ENCODE measurements around the gene FRG2B.
"Not testable (repeated sequence)": the region's sequence is repeated elsewhere in the genome, so short reads cannot be mapped to it uniquely, and the experiment has no call there.

Gene FRG2B

DNA sequence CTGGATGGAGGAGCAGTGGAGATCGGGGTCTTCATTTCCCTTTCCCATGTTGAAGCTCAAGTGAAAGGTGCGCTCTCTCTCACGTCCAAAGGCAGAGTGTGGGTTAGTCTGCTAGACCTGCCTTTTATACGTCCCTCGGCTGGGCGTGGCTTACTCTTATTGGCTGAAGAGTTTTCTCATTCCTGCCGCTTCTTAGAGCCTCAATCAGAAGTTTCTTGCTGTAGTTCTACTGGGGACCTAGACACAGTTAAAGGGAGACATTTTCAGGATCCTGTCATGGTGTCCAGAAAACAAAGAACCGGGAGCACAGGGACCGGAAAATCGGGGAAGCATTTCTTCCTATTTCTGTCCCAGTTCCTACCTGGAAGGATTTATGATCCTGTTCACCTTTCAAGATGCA lies at the start of gene FRG2B:
TSS of gene FRG2B (minus strand) at position 101 of the 400 bp plus-strand sequence. CDS start at position 48, 53 bp downstream.
- H3K9ac ChIP-seq (ENCODE audit: low read depth, low read length); H3K4me1 ChIP-seq (ENCODE audit: control insufficient read depth, insufficient read depth, low read length); H3K4me3 ChIP-seq (ENCODE audit: low read depth, low read length); H3K27me3 ChIP-seq (ENCODE audit: control insufficient read depth, insufficient read depth, low read length); H3K36me3 ChIP-seq (ENCODE audit: control insufficient read depth, insufficient read depth, low read length); H3K27ac ChIP-seq (ENCODE audit: low read depth, low read length); H3K9me3 ChIP-seq (ENCODE audit: control insufficient read depth, insufficient read depth, low read length): not testable (repeated sequence)

DNA sequence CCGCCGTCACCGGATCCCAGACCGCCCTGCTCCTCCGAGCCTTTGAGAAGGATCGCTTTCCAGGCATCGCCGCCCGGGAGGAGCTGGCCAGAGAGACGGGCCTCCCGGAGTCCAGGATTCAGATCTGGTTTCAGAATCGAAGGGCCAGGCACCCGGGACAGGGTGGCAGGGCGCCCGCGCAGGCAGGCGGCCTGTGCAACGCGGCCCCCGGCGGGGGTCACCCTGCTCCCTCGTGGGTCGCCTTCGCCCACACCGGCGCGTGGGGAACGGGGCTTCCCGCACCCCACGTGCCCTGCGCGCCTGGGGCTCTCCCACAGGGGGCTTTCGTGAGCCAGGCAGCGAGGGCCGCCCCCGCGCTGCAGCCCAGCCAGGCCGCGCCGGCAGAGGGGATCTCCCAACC lies 40.9 kb upstream of the FRG2B start:
- not testable (repeated sequence) for H3K27me3 ChIP-seq (ENCODE audit: control insufficient read depth, insufficient read depth, low read length); H3K9ac ChIP-seq (ENCODE audit: low read depth, low read length); H3K9me3 ChIP-seq (ENCODE audit: control insufficient read depth, insufficient read depth, low read length); H3K4me3 ChIP-seq (ENCODE audit: low read depth, low read length); H3K27ac ChIP-seq (ENCODE audit: low read depth, low read length); H3K4me1 ChIP-seq (ENCODE audit: control insufficient read depth, insufficient read depth, low read length); H3K36me3 ChIP-seq (ENCODE audit: control insufficient read depth, insufficient read depth, low read length)

DNA sequence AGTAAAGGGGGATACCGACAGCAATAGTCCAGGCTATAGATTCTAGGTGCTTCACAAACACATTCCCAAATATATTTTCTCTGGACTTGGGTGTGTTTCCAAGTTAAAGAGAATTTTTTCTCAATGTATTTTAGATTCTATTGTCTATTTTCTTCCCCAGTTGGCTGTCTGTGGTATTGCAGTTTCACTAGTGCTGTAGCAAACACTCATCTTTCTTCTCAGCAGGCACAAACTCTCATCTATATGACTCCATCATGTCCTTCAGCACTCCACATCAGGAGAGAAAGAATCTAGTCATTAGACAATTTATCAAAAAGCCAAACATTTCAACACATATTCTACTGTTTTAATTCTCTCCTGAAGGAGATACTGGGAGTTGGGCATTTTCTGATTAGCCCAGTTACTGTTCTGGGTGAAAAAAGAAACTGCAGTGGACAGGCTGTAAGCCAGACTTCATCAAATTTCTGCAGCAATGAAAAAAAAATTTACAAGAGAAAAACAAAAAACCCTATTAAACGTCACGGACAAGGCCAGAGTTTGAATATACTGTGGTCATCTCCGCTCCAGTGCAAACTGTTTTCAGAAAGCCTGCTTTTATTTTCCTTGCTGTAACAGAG lies 37.1 kb upstream of the FRG2B start:
- not testable (repeated sequence) for H3K9ac ChIP-seq (ENCODE audit: low read depth, low read length); H3K27ac ChIP-seq (ENCODE audit: low read depth, low read length); H3K4me3 ChIP-seq (ENCODE audit: low read depth, low read length); H3K27me3 ChIP-seq (ENCODE audit: control insufficient read depth, insufficient read depth, low read length); H3K9me3 ChIP-seq (ENCODE audit: control insufficient read depth, insufficient read depth, low read length); H3K36me3 ChIP-seq (ENCODE audit: control insufficient read depth, insufficient read depth, low read length); H3K4me1 ChIP-seq (ENCODE audit: control insufficient read depth, insufficient read depth, low read length)

DNA sequence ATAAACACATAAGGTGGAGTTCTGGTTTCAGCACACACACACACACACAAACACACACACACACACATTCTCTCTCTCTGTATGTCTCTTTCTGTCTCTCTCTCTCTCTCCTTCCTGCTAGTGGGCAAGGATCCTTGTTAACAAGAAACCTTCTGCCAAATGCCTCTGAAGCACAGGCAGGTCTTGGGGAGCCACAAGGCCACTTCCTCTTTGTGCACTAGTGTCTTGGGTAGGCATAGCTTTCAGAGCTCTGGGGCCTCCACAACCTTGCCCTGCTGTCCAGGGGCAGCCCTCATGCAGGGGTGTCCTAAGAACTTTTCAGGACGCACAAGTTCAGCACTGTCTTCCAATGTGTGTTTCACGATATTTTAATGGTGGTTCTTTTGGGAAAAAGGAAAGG lies 34.5 kb upstream of the FRG2B start:
- not testable (repeated sequence) for H3K4me1 ChIP-seq (ENCODE audit: control insufficient read depth, insufficient read depth, low read length); H3K27ac ChIP-seq (ENCODE audit: low read depth, low read length); H3K27me3 ChIP-seq (ENCODE audit: control insufficient read depth, insufficient read depth, low read length); H3K9ac ChIP-seq (ENCODE audit: low read depth, low read length); H3K9me3 ChIP-seq (ENCODE audit: control insufficient read depth, insufficient read depth, low read length); H3K4me3 ChIP-seq (ENCODE audit: low read depth, low read length); H3K36me3 ChIP-seq (ENCODE audit: control insufficient read depth, insufficient read depth, low read length)

DNA sequence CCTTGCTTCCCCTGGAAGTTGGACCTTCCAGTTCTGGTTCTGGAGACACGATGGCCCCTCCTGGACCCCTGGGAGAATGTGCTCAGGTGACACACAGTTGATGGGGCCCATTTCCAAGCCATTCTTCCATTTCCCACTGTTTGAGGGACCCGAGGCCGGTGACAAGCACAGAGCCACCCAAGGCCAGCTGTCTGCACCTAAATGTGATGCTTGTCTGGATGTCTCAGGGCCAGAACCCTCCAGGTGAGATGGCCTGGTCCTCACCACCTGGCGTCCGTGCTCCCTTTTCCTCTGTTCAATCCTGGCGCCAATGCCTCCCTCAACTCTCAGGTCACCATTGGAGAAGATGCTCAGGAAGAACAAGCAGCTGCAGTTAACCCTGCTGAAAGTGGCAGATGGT lies 33.9 kb upstream of the FRG2B start:
- H3K36me3 ChIP-seq (ENCODE audit: control insufficient read depth, insufficient read depth, low read length); H3K27ac ChIP-seq (ENCODE audit: low read depth, low read length); H3K4me1 ChIP-seq (ENCODE audit: control insufficient read depth, insufficient read depth, low read length); H3K27me3 ChIP-seq (ENCODE audit: control insufficient read depth, insufficient read depth, low read length); H3K9me3 ChIP-seq (ENCODE audit: control insufficient read depth, insufficient read depth, low read length); H3K9ac ChIP-seq (ENCODE audit: low read depth, low read length); H3K4me3 ChIP-seq (ENCODE audit: low read depth, low read length): not testable (repeated sequence)

DNA sequence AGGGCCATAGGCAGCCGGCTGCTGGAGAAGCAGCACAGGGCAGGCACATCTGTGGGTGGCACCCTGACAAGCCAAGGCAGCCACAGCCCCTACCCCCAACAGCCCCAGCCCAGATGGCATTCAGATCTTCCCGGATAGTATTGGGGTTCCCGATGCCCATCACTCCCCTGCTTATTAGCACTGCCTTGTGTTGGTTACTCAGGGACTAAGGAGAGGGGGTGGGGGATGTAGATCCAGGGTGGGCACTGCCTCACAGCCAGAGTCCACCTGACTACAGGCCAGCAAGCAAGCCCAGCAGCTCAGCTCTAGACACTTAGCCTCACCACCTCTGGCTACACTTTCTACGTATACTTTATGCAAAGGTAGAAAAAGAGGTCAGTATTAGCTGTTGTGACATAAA lies 30.7 kb upstream of the FRG2B start:
- not testable (repeated sequence) for H3K9me3 ChIP-seq (ENCODE audit: control insufficient read depth, insufficient read depth, low read length); H3K27me3 ChIP-seq (ENCODE audit: control insufficient read depth, insufficient read depth, low read length); H3K36me3 ChIP-seq (ENCODE audit: control insufficient read depth, insufficient read depth, low read length); H3K4me1 ChIP-seq (ENCODE audit: control insufficient read depth, insufficient read depth, low read length); H3K4me3 ChIP-seq (ENCODE audit: low read depth, low read length); H3K9ac ChIP-seq (ENCODE audit: low read depth, low read length); H3K27ac ChIP-seq (ENCODE audit: low read depth, low read length)

DNA sequence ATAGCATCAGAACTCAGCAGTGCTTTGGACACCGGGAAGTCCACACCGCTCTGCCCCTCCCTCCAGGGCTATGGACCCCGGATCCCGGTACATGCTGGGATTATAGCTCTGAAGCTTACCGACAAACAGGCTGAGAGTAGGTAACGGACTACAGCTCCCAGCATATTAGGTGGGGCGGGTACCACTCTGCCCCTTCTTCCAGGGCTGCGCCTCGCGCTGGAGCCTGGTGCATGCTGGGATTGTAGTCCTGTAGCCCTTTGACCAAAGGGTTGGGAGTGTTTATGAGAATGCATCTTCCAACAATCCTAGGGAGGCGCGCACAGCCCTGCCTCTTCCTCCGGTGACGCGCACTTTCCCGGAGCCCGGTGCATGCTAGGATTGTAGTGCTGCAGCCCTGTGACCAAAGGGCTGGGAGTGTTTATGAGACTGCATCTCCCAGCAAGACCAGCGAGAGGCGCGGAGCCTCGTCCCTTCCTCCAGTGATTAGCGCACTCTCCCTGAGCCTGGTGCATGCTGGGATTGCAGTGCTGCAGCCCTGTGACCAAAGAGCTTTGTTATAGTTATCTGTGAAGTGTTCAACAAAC lies 22.4 kb upstream of the FRG2B start:
- H3K27me3 ChIP-seq (ENCODE audit: control insufficient read depth, insufficient read depth, low read length); H3K9ac ChIP-seq (ENCODE audit: low read depth, low read length); H3K4me3 ChIP-seq (ENCODE audit: low read depth, low read length); H3K36me3 ChIP-seq (ENCODE audit: control insufficient read depth, insufficient read depth, low read length); H3K9me3 ChIP-seq (ENCODE audit: control insufficient read depth, insufficient read depth, low read length); H3K4me1 ChIP-seq (ENCODE audit: control insufficient read depth, insufficient read depth, low read length); H3K27ac ChIP-seq (ENCODE audit: low read depth, low read length): not testable (repeated sequence)

DNA sequence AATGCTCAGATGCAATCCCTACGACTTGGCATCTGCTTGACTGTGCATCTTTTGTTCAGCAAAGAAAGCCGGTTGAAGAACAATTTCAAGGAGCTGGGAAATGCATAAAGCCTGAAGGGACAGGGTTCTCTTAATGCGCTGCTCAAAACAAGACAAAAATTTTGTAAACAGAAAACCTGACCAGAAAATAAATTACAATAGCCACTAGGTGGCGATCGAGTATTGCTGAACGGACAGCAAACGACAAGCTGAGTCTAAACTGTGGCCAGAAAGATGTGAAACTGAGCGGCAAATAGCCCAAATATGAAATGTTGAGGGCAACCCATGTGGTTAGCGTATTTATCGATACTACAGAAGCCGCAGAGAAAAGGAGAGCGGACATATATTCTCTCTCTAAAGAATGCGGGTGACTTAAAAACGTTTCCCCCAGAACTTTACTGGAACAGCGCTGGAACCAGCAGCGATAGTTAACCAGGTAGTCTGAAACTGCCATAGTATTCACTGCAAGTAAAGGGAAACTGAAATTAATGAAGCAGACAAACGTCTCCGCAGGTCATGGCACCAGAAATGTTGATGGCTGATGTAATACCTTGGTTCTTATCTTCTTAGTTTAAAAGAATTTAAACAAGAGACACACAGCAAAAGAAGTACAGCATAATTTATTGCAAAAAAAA lies 20.6 kb upstream of the FRG2B start:
- not testable (repeated sequence) for H3K27me3 ChIP-seq (ENCODE audit: control insufficient read depth, insufficient read depth, low read length); H3K4me3 ChIP-seq (ENCODE audit: low read depth, low read length); H3K36me3 ChIP-seq (ENCODE audit: control insufficient read depth, insufficient read depth, low read length); H3K27ac ChIP-seq (ENCODE audit: low read depth, low read length); H3K9ac ChIP-seq (ENCODE audit: low read depth, low read length); H3K9me3 ChIP-seq (ENCODE audit: control insufficient read depth, insufficient read depth, low read length); H3K4me1 ChIP-seq (ENCODE audit: control insufficient read depth, insufficient read depth, low read length)

DNA sequence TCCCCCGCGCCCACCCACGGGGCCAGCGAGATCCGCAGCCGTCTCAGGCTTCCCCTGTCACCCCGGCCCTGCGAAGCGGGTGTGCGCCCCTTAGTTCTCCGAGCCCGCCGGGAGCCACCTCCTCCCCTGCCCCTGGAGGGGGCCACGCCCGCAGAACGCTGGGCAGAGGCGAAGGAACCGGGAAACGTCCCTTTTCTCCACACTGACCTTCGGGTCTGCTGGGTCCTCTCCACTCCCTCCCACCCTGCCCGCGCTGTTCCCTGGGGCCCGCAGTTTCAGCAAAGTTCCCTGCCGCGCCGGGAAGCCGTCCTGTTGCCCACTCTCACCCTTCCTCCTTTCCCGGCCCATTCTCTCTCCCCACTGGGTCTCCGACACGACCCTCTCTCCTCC lies 11.2 kb upstream of the FRG2B start:
- not testable (repeated sequence) for H3K27me3 ChIP-seq (ENCODE audit: control insufficient read depth, insufficient read depth, low read length); H3K27ac ChIP-seq (ENCODE audit: low read depth, low read length); H3K9me3 ChIP-seq (ENCODE audit: control insufficient read depth, insufficient read depth, low read length); H3K36me3 ChIP-seq (ENCODE audit: control insufficient read depth, insufficient read depth, low read length); H3K9ac ChIP-seq (ENCODE audit: low read depth, low read length); H3K4me1 ChIP-seq (ENCODE audit: control insufficient read depth, insufficient read depth, low read length); H3K4me3 ChIP-seq (ENCODE audit: low read depth, low read length)

DNA sequence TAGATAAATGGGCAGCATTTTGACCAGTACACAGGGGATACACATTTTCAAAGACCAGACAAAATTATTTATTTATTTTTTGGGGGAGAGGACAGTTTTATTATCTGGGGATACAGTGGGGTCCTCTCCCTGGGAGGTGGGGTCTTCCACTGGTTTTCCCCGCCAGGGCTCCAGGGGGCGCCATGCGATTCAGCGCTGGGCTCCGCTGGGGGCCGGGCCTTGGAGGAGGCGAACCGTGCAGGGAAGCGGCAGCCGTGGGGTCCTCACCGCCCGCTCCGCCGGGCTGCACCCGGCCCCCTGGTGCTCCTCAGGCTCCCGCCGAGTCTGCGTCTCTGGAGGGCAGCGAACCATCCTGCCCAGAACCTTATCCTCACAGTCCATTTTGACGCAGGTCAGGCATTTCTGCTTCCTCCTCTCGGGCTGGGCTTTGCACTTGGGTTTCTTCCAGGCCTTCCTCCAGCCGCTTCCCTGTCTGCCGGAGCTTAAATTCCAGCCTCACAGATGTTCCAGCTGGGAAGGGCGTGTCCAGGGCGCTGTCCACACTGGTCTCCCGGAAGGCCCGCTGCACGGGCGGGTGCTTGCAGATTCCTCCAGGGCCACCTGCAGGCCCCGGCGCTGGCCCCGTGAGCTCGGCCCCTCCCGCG lies 10.7 kb upstream of the FRG2B start:
- H3K27me3 ChIP-seq (ENCODE audit: control insufficient read depth, insufficient read depth, low read length); H3K4me3 ChIP-seq (ENCODE audit: low read depth, low read length); H3K9ac ChIP-seq (ENCODE audit: low read depth, low read length); H3K36me3 ChIP-seq (ENCODE audit: control insufficient read depth, insufficient read depth, low read length); H3K27ac ChIP-seq (ENCODE audit: low read depth, low read length); H3K4me1 ChIP-seq (ENCODE audit: control insufficient read depth, insufficient read depth, low read length); H3K9me3 ChIP-seq (ENCODE audit: control insufficient read depth, insufficient read depth, low read length): not testable (repeated sequence)

DNA sequence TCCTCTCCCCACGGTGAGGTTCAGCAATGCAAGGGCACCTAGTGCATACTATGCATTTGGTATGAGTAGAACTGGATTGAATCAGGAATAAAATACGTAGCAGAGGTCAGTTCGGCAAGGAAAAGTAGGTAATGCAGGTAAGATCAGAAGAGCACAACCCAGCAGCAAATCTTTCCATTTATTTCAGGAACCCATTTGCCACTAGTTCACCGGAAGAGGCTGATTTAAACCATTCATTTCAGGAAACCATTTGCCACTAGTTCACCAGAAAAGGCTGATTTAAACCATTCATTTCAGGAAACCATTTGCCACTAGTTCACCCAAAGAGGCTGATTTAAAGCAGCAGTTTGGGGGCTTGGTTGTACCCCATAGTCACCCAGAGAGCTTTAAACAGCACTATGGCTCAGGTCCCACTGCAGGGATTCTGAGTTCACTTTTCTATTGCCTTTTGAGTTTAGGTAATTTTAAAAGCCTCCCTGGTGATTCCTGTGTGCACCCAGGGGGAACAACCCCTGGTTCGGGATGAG lies 4.2 kb upstream of the FRG2B start:
- H3K27me3 ChIP-seq (ENCODE audit: control insufficient read depth, insufficient read depth, low read length); H3K4me3 ChIP-seq (ENCODE audit: low read depth, low read length); H3K9ac ChIP-seq (ENCODE audit: low read depth, low read length); H3K36me3 ChIP-seq (ENCODE audit: control insufficient read depth, insufficient read depth, low read length); H3K9me3 ChIP-seq (ENCODE audit: control insufficient read depth, insufficient read depth, low read length); H3K27ac ChIP-seq (ENCODE audit: low read depth, low read length); H3K4me1 ChIP-seq (ENCODE audit: control insufficient read depth, insufficient read depth, low read length): not testable (repeated sequence)

Measured in HUES48 (cell line).